ENCODE measurements around the gene IDH3G.

DNA sequence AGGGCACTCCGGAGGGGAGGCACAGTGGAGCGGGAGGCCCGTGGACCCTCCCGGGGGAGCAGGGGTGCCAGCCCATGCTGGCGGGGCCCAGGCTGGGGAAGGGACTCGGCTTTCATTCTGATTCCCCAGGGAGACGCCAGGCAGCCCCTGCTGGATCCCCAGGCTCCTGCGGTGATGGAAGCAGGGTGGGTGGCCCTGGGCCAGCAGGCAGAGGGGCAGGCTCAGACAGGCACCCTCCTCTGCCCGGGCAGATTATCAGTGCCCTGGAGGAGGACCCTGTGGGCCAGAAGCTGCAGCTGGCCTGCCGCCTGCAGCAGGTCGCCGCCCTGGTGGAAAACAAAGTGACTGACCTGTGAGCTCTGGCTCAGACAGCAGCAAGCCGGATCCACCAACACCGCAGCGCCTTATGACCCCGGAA lies 15.5 kb downstream of the IDH3G start:
- TF ChIP-seq EZH2 (IDR thresholded peaks at IDR 0.05) (no peak), POLR2AphosphoS5 (IDR thresholded peaks at IDR 0.05; ENCODE audit: borderline replicate concordance, low read depth, low read length) (no peak), FOXP2 (optimal IDR thresholded peaks at IDR 0.05; ENCODE audit: control extremely low read depth, extremely low read length, insufficient read depth) (no peak)
